IMR-90 (cell line): Measurements from ENCODE around the gene CDC25B. TPM values are rescaled to one million over a fixed set of nuclear protein-coding genes. Genes with fewer than 3 reads are reported as not detected.

Experiments
- ATAC-seq: fragments of 200-7000 bp; cut with Tn5 transposase; 2 replicates; pipeline ENCODE4 v1.9.1; 2020; ENCODE audit warnings: low read depth, mild to moderate bottlenecking, moderate library complexity
- BruUV-seq: library from RNA; stranded (reverse); fragments of 400-500 nt; replicated peaks from 2 replicates; lab custom pipeline; 2021; lab: Mats Ljungman, UMichigan
- CTCF ChIA-PET: fragments of 300-600 bp; formaldehyde crosslinking; extraction: SDS; loops from one replicate; lab custom pipeline; 2021; ENCODE audit warnings: antibody characterized with exemption; lab: Yijun Ruan, JAX
- POLR2A ChIA-PET: fragments of 300-600 bp; sonication (Branson Sonifier 250); formaldehyde crosslinking; loops from one replicate; lab custom pipeline; 2022; ENCODE audit warnings: antibody characterized with exemption; ENCODE audit not compliant: unreplicated experiment; lab: Charles Lee
- DNase-seq: peaks from one replicate; pipeline ENCODE4 v3.0.0; 2013
- H2AFZ ChIP-seq: replicated peaks from 2 replicates; pipeline ENCODE3; 2013; ENCODE audit warnings: low read length, mild to moderate bottlenecking; ENCODE audit not compliant: poor library complexity
- H2AK5ac ChIP-seq: 2 replicates; pipeline ENCODE4 v1.6.1; 2013; ENCODE audit warnings: low read depth, low read length, inconsistent platforms
- H2AK9ac ChIP-seq: replicated peaks from 2 replicates; pipeline ENCODE3; 2013; ENCODE audit warnings: mild to moderate bottlenecking, low read depth, low read length, moderate library complexity; ENCODE audit not compliant: poor library complexity
- H2BK120ac ChIP-seq: 2 replicates; pipeline ENCODE4 v1.6.1; 2013; ENCODE audit warnings: low read depth, low read length, inconsistent platforms
- H2BK15ac ChIP-seq: 3 replicates; pipeline ENCODE4 v1.6.1; 2013; ENCODE audit warnings: low read depth, low read length, inconsistent platforms
- H2BK20ac ChIP-seq: 2 replicates; pipeline ENCODE4 v1.6.1; 2013; ENCODE audit warnings: low read depth, mild to moderate bottlenecking, inconsistent platforms, low read length, moderate library complexity
- H2BK5ac ChIP-seq: 2 replicates; pipeline ENCODE4 v1.6.1; 2013; ENCODE audit warnings: mild to moderate bottlenecking, low read depth, low read length, inconsistent platforms; ENCODE audit not compliant: poor library complexity, severe bottlenecking
- H3K14ac ChIP-seq: replicated peaks from 2 replicates; pipeline ENCODE4 v1.6.1; 2013; ENCODE audit warnings: low read depth, low read length, inconsistent platforms
- H3K18ac ChIP-seq: 2 replicates; pipeline ENCODE4 v1.6.1; 2013; ENCODE audit warnings: low read depth, low read length, control low read depth
- H3K23ac ChIP-seq: 2 replicates; pipeline ENCODE4 v1.6.1; 2013; ENCODE audit warnings: low read depth, low read length, inconsistent platforms
- H3K27ac ChIP-seq: 2 replicates; pipeline ENCODE4 v1.5.1; 2013; ENCODE audit warnings: mild to moderate bottlenecking, control low read depth, low read length; ENCODE audit not compliant: insufficient read depth
- H3K27me3 ChIP-seq: 2 replicates; pipeline ENCODE4 v1.6.1; 2013; ENCODE audit warnings: low read length; ENCODE audit not compliant: control insufficient read depth, insufficient read depth
- H3K36me3 ChIP-seq: 2 replicates; pipeline ENCODE4 v1.6.1; 2013; ENCODE audit warnings: low read length, mixed read lengths; ENCODE audit not compliant: control insufficient read depth, insufficient read depth
- H3K4ac ChIP-seq: 2 replicates; pipeline ENCODE4 v1.6.1; 2013; ENCODE audit warnings: low read depth, low read length, inconsistent platforms
- H3K4me1 ChIP-seq: 2 replicates; pipeline ENCODE4 v1.6.1; 2013; ENCODE audit warnings: low read length, mixed read lengths; ENCODE audit not compliant: control insufficient read depth, insufficient read depth
- H3K4me2 ChIP-seq: 2 replicates; pipeline ENCODE4 v1.6.1; 2013; ENCODE audit warnings: low read depth, mild to moderate bottlenecking, control low read depth, low read length, moderate library complexity
- H3K4me3 ChIP-seq: 2 replicates; pipeline ENCODE4 v1.5.1; 2013; ENCODE audit warnings: low read depth, mild to moderate bottlenecking, control low read depth, low read length, moderate library complexity; ENCODE audit not compliant: insufficient read depth
- H3K56ac ChIP-seq: 2 replicates; pipeline ENCODE4 v1.6.1; 2013; ENCODE audit warnings: low read length, inconsistent platforms; ENCODE audit not compliant: insufficient read depth; ENCODE audit errors: extremely low read depth
- H3K79me1 ChIP-seq, 2 experiments: 2 replicates each; pipeline ENCODE4 v1.6.1; 2013; ENCODE audit warnings: low read length in 2 of 2, inconsistent platforms in 1 of 2, low read depth in 1 of 2
- H3K9ac ChIP-seq: 2 replicates; pipeline ENCODE4 v1.6.1; 2013; ENCODE audit warnings: low read depth, low read length, control low read depth
- H3K9me1 ChIP-seq: 2 replicates; pipeline ENCODE4 v1.6.1; 2013; ENCODE audit warnings: low read length, inconsistent platforms; ENCODE audit not compliant: insufficient read depth
- H3K9me3 ChIP-seq: 2 replicates; pipeline ENCODE4 v1.6.1; 2013; ENCODE audit warnings: low read length; ENCODE audit not compliant: control insufficient read depth, insufficient read depth
- H4K20me1 ChIP-seq: 2 replicates; pipeline ENCODE4 v1.6.1; 2013; ENCODE audit warnings: low read length, inconsistent platforms; ENCODE audit not compliant: insufficient read depth
- H4K5ac ChIP-seq: 2 replicates; pipeline ENCODE4 v1.6.1; 2013; ENCODE audit warnings: mild to moderate bottlenecking, low read depth, low read length, control low read depth
- H4K8ac ChIP-seq, 2 experiments: 2 replicates each; pipeline ENCODE4 v1.6.1; 2013; ENCODE audit warnings: low read depth in 2 of 2, low read length in 2 of 2, control low read depth in 1 of 2, inconsistent platforms in 1 of 2
- H4K91ac ChIP-seq: 2 replicates; pipeline ENCODE4 v1.6.1; 2013; ENCODE audit warnings: low read depth, low read length, inconsistent platforms; ENCODE audit not compliant: insufficient read depth
- BHLHE40 ChIP-seq: fragments of 150-350 bp; IDR thresholded peaks from 2 replicates; pipeline ENCODE4 v1.6.1; 2016; ENCODE audit warnings: mild to moderate bottlenecking, low read depth, low read length
- CEBPB ChIP-seq: IDR thresholded peaks from 2 replicates; pipeline ENCODE4 v1.6.1; 2012; ENCODE audit warnings: low read depth, low read length, improper control_type of control experiment
- CTCF ChIP-seq: conservative IDR thresholded peaks from 2 replicates; pipeline ENCODE4 v1.5.1; 2012; ENCODE audit warnings: mild to moderate bottlenecking, low read depth, low read length, improper control_type of control experiment
- FOS ChIP-seq: fragments of 150-350 bp; IDR thresholded peaks from 2 replicates; pipeline ENCODE4 v1.6.1; 2016; ENCODE audit warnings: low read depth, low read length
- MAFK ChIP-seq: IDR thresholded peaks from 2 replicates; pipeline ENCODE4 v1.6.1; 2012; ENCODE audit warnings: low read depth, low read length, improper control_type of control experiment
- MAZ ChIP-seq: IDR thresholded peaks from 2 replicates; pipeline ENCODE4 v1.6.1; 2012; ENCODE audit warnings: low read depth, mild to moderate bottlenecking, low read length, improper control_type of control experiment, moderate library complexity, borderline replicate concordance
- NFE2L2 ChIP-seq: fragments of 150-350 bp; IDR thresholded peaks from 2 replicates; pipeline ENCODE4 v1.6.1; 2016; ENCODE audit warnings: low read depth, mild to moderate bottlenecking, low read length
- POLR2A ChIP-seq: IDR thresholded peaks from 2 replicates; pipeline ENCODE4 v1.6.1; 2012; ENCODE audit warnings: mild to moderate bottlenecking, low read depth, low read length
- RAD21 ChIP-seq: IDR thresholded peaks from 2 replicates; pipeline ENCODE4 v1.6.1; 2012; ENCODE audit warnings: low read length, improper control_type of control experiment
- RCOR1 ChIP-seq: IDR thresholded peaks from 2 replicates; pipeline ENCODE4 v1.6.1; 2012; ENCODE audit warnings: mild to moderate bottlenecking, low read length, improper control_type of control experiment; ENCODE audit not compliant: insufficient replicate concordance
- RFX5 ChIP-seq: IDR thresholded peaks from 2 replicates; pipeline ENCODE4 v1.8.0; 2012; ENCODE audit warnings: low read depth, mild to moderate bottlenecking, low read length, moderate library complexity
- SMC3 ChIP-seq: fragments of 150-350 bp; IDR thresholded peaks from 2 replicates; pipeline ENCODE4 v1.6.1; 2016; ENCODE audit warnings: low read depth, mild to moderate bottlenecking, antibody characterized with exemption, low read length, moderate library complexity
- USF2 ChIP-seq: fragments of 150-350 bp; IDR thresholded peaks from 2 replicates; pipeline ENCODE4 v1.6.1; 2017; ENCODE audit warnings: mild to moderate bottlenecking, antibody characterized with exemption, low read length, low read depth
- WGBS, 2 experiments: methylation state at CpG; one replicate each; pipeline versions ENCODE4 v1.1.5 to v1.1.7; 2013; ENCODE audit warnings: missing lambda C conversion rate in 2 of 2; ENCODE audit not compliant: insufficient read length in 1 of 2; ENCODE audit errors: extremely low coverage in 2 of 2; 5-methylcytosine and 5-hydroxymethylcytosine counted together
- dilution Hi-C: fragments of 300-500 bp; cut with HindIII; formaldehyde crosslinking; loops from one replicate; pipeline ENCODE4 v1.14.3; 2018; ENCODE audit warnings: low sequenced_read_pairs; ENCODE audit not compliant: unreplicated experiment
- in situ Hi-C: fragments of 300-500 bp; cut with MboI; formaldehyde crosslinking; loops from 3 replicates; pipeline ENCODE4 v1.14.3; 2019; ENCODE audit warnings: low sequenced_read_pairs, inconsistent platforms, mixed read lengths
- intact Hi-C: fragments of 100-400 bp; cut with micrococcal nuclease; formaldehyde crosslinking; loops from 2 replicates; pipeline ENCODE4 v1.10.0; 2022
- polyA plus RNA-seq, 3 experiments: library from polyadenylated mRNA; depleted of rRNA; stranded (reverse); fragments of >200 nt; gene quantifications; 2 replicates each; pipeline ENCODE4 v1.2.3, GENCODE V29; 2012; ENCODE audit warnings: low replicate concordance in 1 of 3
- total RNA-seq: library from RNA; depleted of rRNA; stranded (reverse); fragments of >200 nt; gene quantifications from 2 replicates; pipeline ENCODE4 v1.2.3, GENCODE V29; 2012
- TF ChIP-seq, protein P1 (sequence below): fragments of 150-350 bp; IDR thresholded peaks from 2 replicates; pipeline ENCODE4 v1.6.1; 2016; ENCODE audit warnings: low read depth, mild to moderate bottlenecking, low read length, moderate library complexity, borderline replicate concordance

CDC25B gene
- total and polyA plus RNA-seq, 2 of the 4 experiments (the other 2 are of a cell fraction) = 14.5 to 50.5 TPM

- 100% methylated on average over 1 of the region's 7 CpGs; no CpG with 5 or more reads in 1 of the 2 experiments for WGBS, 2 experiments
- H3K4me1 ChIP-seq = no peaks in the 10 kb centered on the region
- no peak overlapping the region for H3K27ac ChIP-seq
- intact Hi-C loops = no loop called here
- DNase-seq (no peak), ATAC-seq (no peak)
- H4K8ac ChIP-seq = no peak overlapping the region
- no peak overlapping the region for H3K14ac ChIP-seq
- H2BK120ac ChIP-seq = no peak overlapping the region
- no peak overlapping the region for H3K23ac ChIP-seq
- H2BK20ac ChIP-seq = no peak overlapping the region
- peaks cover 5% of the 10 kb centered on the region for H3K9me1 ChIP-seq
- TF ChIP-seq MAZ (no peak), NFE2L2 (no peak), CTCF (no peak), POLR2A (no peak), RAD21 (no peak), RCOR1 (no peak), CEBPB (no peak), SMC3 (no peak), RFX5 (no peak), MAFK (no peak), USF2 (no peak), BHLHE40 (no peak), FOS (no peak)
- TF ChIP-seq, protein P1, sequence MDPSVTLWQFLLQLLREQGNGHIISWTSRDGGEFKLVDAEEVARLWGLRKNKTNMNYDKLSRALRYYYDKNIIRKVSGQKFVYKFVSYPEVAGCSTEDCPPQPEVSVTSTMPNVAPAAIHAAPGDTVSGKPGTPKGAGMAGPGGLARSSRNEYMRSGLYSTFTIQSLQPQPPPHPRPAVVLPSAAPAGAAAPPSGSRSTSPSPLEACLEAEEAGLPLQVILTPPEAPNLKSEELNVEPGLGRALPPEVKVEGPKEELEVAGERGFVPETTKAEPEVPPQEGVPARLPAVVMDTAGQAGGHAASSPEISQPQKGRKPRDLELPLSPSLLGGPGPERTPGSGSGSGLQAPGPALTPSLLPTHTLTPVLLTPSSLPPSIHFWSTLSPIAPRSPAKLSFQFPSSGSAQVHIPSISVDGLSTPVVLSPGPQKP = no peak
- H4K20me1 ChIP-seq = peaks cover 14% of the 10 kb centered on the region; the same call in 1 of the 2 replicates
- H3K9me3 ChIP-seq = no peaks in the 10 kb centered on the region
- H2AK9ac ChIP-seq = no peak overlapping the region
- no peak overlapping the region for H4K91ac ChIP-seq
- H3K56ac ChIP-seq = no peak overlapping the region
- H3K4me2 ChIP-seq = no peak overlapping the region
- CTCF ChIA-PET = no interaction called here
- no peak overlapping the region for H3K4me3 ChIP-seq
- H3K4ac ChIP-seq = no peak overlapping the region
- BruUV-seq = no TSS peak
- in situ Hi-C loops = no loop called here
- H3K18ac ChIP-seq = no peak overlapping the region
- dilution Hi-C loops = no loop called here
- no peak overlapping the region for H2BK15ac ChIP-seq
- no peak overlapping the region for H2AK5ac ChIP-seq
- H3K79me1 ChIP-seq = peaks cover 0 to 6% of the 10 kb centered on the region in 2 experiments; a peak in 1 of 4 replicates
- no peak overlapping the region for H2AFZ ChIP-seq
- H3K36me3 ChIP-seq = peaks cover 10% of the 10 kb centered on the region
- POLR2A ChIA-PET = no interaction called here
- H3K9ac ChIP-seq = no peak overlapping the region
- H4K5ac ChIP-seq = no peak overlapping the region
- no peak overlapping the region for H2BK5ac ChIP-seq
- no peaks in the 10 kb centered on the region for H3K27me3 ChIP-seq
Measured at GRCh38 chr20:3755269-3755668, 40.8 kb upstream of the CDC25B start.
